Esophagus squamous epithelium (tissue), 4 donors: ENCODE measurements around the gene ASIC2.

Experiments
- POLR2A ChIP-seq, 4 donors: fragments of 450-650 bp; IDR thresholded peaks; one replicate each; pipeline ENCODE4 v1.6.1; 2017; ENCODE audit warnings: antibody characterized with exemption in 4 of 4, mild to moderate bottlenecking in 4 of 4, moderate library complexity in 3 of 4
- TF ChIP-seq, protein P1 (sequence below), 6 experiments: fragments of 450-650 bp in 4 of 6; fragments of 200-600 bp in 2 of 6; sonication (generic) in 2 of 6; IDR thresholded peaks; one replicate each; pipeline ENCODE4 v1.5.1; 2016 to 2019; ENCODE audit warnings: antibody characterized with exemption in 6 of 6, mild to moderate bottlenecking in 4 of 6, moderate library complexity in 4 of 6

- TF ChIP-seq, protein P1, sequence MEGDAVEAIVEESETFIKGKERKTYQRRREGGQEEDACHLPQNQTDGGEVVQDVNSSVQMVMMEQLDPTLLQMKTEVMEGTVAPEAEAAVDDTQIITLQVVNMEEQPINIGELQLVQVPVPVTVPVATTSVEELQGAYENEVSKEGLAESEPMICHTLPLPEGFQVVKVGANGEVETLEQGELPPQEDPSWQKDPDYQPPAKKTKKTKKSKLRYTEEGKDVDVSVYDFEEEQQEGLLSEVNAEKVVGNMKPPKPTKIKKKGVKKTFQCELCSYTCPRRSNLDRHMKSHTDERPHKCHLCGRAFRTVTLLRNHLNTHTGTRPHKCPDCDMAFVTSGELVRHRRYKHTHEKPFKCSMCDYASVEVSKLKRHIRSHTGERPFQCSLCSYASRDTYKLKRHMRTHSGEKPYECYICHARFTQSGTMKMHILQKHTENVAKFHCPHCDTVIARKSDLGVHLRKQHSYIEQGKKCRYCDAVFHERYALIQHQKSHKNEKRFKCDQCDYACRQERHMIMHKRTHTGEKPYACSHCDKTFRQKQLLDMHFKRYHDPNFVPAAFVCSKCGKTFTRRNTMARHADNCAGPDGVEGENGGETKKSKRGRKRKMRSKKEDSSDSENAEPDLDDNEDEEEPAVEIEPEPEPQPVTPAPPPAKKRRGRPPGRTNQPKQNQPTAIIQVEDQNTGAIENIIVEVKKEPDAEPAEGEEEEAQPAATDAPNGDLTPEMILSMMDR (IDR thresholded peaks at IDR 0.05) = no peak
- no peak for TF ChIP-seq POLR2A (IDR thresholded peaks at IDR 0.05)
Observed at GRCh38 chr17:33291248-33292200, 1.6 kb downstream of the ASIC2 start.
